AG04450 (cell line): ENCODE results near the gene CDR2. TPM values are rescaled to one million over a fixed set of nuclear protein-coding genes. Genes with fewer than 3 reads are reported as not detected.
A peak's percentile ranks its signal among the peaks of the same experiment; 100 is the strongest.
"Not testable (repeated sequence)": the region's sequence is repeated elsewhere in the genome, so short reads cannot be mapped to it uniquely, and the experiment has no call there.

Experiments
- CTCF ChIA-PET: fragments of 300-600, 350-600 bp; formaldehyde crosslinking; extraction: SDS; loops from one replicate; lab custom pipeline; 2022; ENCODE audit warnings: antibody characterized with exemption, inconsistent platforms; lab: Charles Lee
- POLR2A ChIA-PET: fragments of 350-600 bp; formaldehyde crosslinking; extraction: SDS; loops from one replicate; lab custom pipeline; 2021; ENCODE audit warnings: antibody characterized with exemption, inconsistent platforms; lab: Yijun Ruan, JAX
- DNase-seq: peaks from one replicate; pipeline ENCODE4 v3.0.0-alpha.2; 2011; ENCODE audit warnings: low read depth, low spot score
- H3K27ac ChIP-seq: one replicate; pipeline ENCODE4 v1.5.1; 2012; ENCODE audit warnings: low read depth, low read length, control low read depth
- H3K27me3 ChIP-seq: one replicate; pipeline ENCODE4 v1.6.0; 2012; ENCODE audit warnings: low read length; ENCODE audit not compliant: control insufficient read depth, insufficient read depth
- H3K4me3 ChIP-seq: 2 replicates; pipeline ENCODE4 v1.5.1; 2011; ENCODE audit warnings: mild to moderate bottlenecking, low read depth, low read length, control low read depth
- H3K9me3 ChIP-seq: 2 replicates; pipeline ENCODE4 v1.5.1; 2012; ENCODE audit warnings: low read length; ENCODE audit not compliant: control insufficient read depth, insufficient read depth
- polyA plus RNA-seq: library from polyadenylated mRNA; depleted of rRNA; stranded (reverse); fragments of >200 nt; gene quantifications from 2 replicates; pipeline ENCODE4 v1.2.3, GENCODE V29; 2011
- TF ChIP-seq, protein P1 (sequence below): IDR thresholded peaks from 2 replicates; pipeline ENCODE4 v1.5.1; 2011; ENCODE audit warnings: low read depth, low read length, control low read depth, inconsistent platforms

Gene CDR2
- polyA plus RNA-seq, 1 experiment, result 138 TPM

DNA sequence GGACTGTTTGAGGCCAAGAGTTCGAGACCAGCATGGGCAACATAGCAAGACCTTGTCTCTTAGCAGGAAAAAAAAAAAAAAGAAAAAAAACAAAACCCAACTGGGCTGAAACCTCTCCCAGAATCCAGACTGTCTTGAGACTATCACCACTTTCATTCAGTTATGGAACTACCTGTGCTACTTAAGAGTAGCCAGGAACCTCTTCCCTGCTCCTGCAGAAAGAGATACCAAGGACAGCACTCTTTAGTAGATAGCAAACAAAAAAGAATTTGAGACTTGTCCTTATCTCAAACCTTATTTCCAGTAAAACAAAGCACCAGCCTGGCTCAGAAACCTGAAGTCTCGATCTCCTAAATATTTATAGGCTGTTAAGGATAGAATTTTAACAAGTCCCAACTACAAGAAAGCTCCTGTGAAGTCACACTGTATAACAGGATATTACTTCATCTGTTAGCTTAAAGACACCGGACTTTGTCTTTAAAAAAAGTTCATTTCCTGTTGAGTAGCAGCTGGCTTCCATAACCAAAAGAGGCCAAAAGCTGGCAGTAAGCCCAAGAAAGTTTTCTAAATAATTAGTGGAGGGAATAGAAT is 5.1 kb downstream of the CDR2 start:
- Histone ChIP-seq H3K9me3 (peaks cover 5% of the 10 kb centered on the region; the same call in 1 of the 2 replicates), H3K27ac (peak overlapping the region; percentile 83), H3K4me3 (peak overlapping the region; percentile 4), H3K27me3 (no peaks in the 10 kb centered on the region)
- CTCF ChIA-PET, result interaction anchor here (1.1 to 1.4 kb wide), 2 partner anchors 16 to 28 kb away, joined by 3 to 5 read pairs; no protein-coding TSS in a partner anchor
- TF ChIP-seq, protein P1, sequence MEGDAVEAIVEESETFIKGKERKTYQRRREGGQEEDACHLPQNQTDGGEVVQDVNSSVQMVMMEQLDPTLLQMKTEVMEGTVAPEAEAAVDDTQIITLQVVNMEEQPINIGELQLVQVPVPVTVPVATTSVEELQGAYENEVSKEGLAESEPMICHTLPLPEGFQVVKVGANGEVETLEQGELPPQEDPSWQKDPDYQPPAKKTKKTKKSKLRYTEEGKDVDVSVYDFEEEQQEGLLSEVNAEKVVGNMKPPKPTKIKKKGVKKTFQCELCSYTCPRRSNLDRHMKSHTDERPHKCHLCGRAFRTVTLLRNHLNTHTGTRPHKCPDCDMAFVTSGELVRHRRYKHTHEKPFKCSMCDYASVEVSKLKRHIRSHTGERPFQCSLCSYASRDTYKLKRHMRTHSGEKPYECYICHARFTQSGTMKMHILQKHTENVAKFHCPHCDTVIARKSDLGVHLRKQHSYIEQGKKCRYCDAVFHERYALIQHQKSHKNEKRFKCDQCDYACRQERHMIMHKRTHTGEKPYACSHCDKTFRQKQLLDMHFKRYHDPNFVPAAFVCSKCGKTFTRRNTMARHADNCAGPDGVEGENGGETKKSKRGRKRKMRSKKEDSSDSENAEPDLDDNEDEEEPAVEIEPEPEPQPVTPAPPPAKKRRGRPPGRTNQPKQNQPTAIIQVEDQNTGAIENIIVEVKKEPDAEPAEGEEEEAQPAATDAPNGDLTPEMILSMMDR, result no peak
- POLR2A ChIA-PET, result interaction anchor here (0.9 to 2.1 kb wide), 7 partner anchors 11 to 40 kb away, joined by 4 to 16 read pairs (median 11); no protein-coding TSS in a partner anchor
- DNase-seq, result peak; percentile 39

DNA sequence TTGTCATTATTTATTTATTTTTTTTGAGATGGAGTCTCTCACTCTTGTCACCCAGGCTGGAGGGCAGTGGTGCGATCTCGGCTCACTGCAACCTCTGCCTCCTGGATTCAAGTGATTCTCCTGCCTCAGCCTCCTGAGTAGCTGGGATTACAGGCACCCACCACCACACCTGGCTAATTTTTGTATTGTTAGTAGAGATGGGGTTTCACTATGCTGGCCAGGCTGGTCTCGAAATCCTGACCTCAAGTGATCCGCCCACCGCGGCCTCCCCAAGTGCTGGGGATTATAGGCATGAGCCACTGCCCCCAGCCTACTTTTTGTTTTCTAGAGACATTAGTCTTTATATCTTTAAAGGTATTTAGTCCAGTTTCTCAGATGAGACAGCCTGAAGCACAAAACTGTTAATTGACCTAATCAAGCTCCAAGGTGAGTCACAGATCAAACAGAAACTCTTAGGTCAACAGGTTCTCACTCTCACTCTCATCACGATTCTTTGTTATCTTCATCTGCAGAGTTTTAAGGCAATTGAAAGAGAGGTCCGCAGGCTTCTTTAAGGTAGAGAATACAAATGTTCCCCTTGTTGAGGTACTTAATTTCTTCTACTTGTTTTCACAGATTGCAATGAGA is 6.1 kb downstream of the CDR2 start:
- CTCF ChIA-PET, H3K27me3 ChIP-seq, H3K27ac ChIP-seq, DNase-seq, POLR2A ChIA-PET, H3K4me3 ChIP-seq, H3K9me3 ChIP-seq: not testable (repeated sequence)

- TF ChIP-seq, protein P1, result no peak
- Histone ChIP-seq H3K9me3 (peaks cover 3% of the 10 kb centered on the region; the same call in 1 of the 2 replicates), H3K4me3 (no peak overlapping the region), H3K27me3 (no peaks in the 10 kb centered on the region), H3K27ac (no peak overlapping the region)
- ChIA-PET POLR2A (no interaction called here), CTCF (no interaction called here)
- DNase-seq, result no peak
These were observed 7.5 kb downstream of the CDR2 start for GRCh38 chr16:22366889-22367288.

DNA sequence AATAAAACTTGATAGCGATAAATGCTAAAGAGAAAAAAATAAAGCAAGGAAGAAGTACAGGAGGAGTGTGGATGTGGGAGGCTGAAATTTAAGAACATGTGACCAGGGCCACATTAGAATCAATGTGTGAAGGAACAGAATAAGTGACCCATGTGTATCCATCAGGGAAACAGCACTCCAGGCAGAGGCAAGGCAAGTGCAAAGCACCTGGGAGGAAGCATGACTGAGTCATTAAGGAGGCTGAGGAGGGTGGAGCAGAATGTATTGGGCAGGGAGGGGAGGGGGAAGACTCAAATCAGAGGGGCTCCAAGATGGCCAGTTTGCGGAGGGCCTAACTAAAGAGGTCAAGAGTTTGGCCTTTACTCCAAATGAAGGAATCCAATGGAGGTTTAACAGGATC is 8.0 kb downstream of the CDR2 start:
- Histone ChIP-seq H3K27me3 (no peaks in the 10 kb centered on the region), H3K27ac (no peak overlapping the region), H3K9me3 (no peaks in the 10 kb centered on the region), H3K4me3 (no peak overlapping the region)
- POLR2A ChIA-PET, result interaction anchor here (0.7 to 1.6 kb wide), 2 partner anchors 12 to 37 kb away, joined by 3 read pairs; no protein-coding TSS in a partner anchor
- CTCF ChIA-PET, result no interaction called here
- DNase-seq, result no peak
- TF ChIP-seq, protein P1, result no peak

GRCh38 chr16:22364241-22364640 is 10.2 kb downstream of the CDR2 start:
- POLR2A ChIA-PET, result no interaction called here
- no peaks in the 10 kb centered on the region for H3K9me3 ChIP-seq
- TF ChIP-seq, protein P1, result no peak
- DNase-seq, result no peak
- no peak overlapping the region for H3K4me3 ChIP-seq
- no peak overlapping the region for H3K27ac ChIP-seq
- CTCF ChIA-PET, result interaction anchor here (0.5 kb wide), 1 partner anchor 19 kb away, joined by 4 read pairs; no protein-coding TSS in a partner anchor
- no peaks in the 10 kb centered on the region for H3K27me3 ChIP-seq
